Lower leg skin (tissue), 4 donors: ENCODE results near the gene NANOS3. TPM values are rescaled to one million over a fixed set of nuclear protein-coding genes. Genes with fewer than 3 reads are reported as not detected.

Experiments used
- DNase-seq, 2 donors: peaks; one replicate each; pipeline ENCODE4 v3.0.0-alpha.2; 2019; ENCODE audit warnings: low spot score in 2 of 2
- H3K4me3 ChIP-seq: fragments of 200-600 bp; sonication (generic); 2 replicates; pipeline ENCODE4 v1.5.1; 2017; ENCODE audit warnings: mild to moderate bottlenecking, low read depth; ENCODE audit not compliant: poor library complexity, severe bottlenecking
- CTCF ChIP-seq, 3 donors: fragments of 450-650 bp; IDR thresholded peaks; one replicate each; pipeline ENCODE4 v1.5.1; 2016; ENCODE audit warnings: antibody characterized with exemption in 3 of 3, mild to moderate bottlenecking in 3 of 3, moderate library complexity in 2 of 3
- POLR2A ChIP-seq, 2 donors: fragments of 450-650 bp; IDR thresholded peaks; one replicate each; pipeline ENCODE4 v1.6.1; 2016 to 2017; ENCODE audit warnings: antibody characterized with exemption in 2 of 2, mild to moderate bottlenecking in 1 of 2, moderate library complexity in 1 of 2
- WGBS, 2 donors: methylation state at CpG; one replicate each; pipeline ENCODE4 v1.1.5; 2018; 5-methylcytosine and 5-hydroxymethylcytosine counted together
- intact Hi-C: fragments of 100-400 bp; cut with DNase I; formaldehyde crosslinking; loops from one replicate; pipeline ENCODE4 v1.15.0; 2023; ENCODE audit warnings: low total_unique reads
- total RNA-seq, 4 donors: library from RNA; depleted of rRNA; stranded (reverse); fragments of >200 nt; gene quantifications; one replicate each; pipeline ENCODE4 v1.1.0, GENCODE V29; 2016

Gene NANOS3
- total RNA-seq, 4 donors from 2014 or later = not detected

- intact Hi-C loops = no loop called here
- TF ChIP-seq POLR2A (IDR thresholded peaks at IDR 0.05) (no peak), CTCF (IDR thresholded peaks at IDR 0.05) (no peak)
- H3K4me3 ChIP-seq = no peak overlapping the region
- peak; percentile 93 to 99 for DNase-seq
- 11 to 15% methylated on average over 24 to 47 of the region's 59 CpGs for WGBS, 2 donors
Observed at GRCh38 chr19:13833330-13834243, 43.3 kb upstream of the NANOS3 start.

GRCh38 chr19:13834244-13835069 is 42.5 kb upstream of the NANOS3 start:
- intact Hi-C loops = no loop called here
- WGBS, 2 donors = 58 to 61% methylated on average over 14 of the region's 14 CpGs
- no peak for DNase-seq
- TF ChIP-seq CTCF (IDR thresholded peaks at IDR 0.05) = no peak
- no peak for TF ChIP-seq POLR2A (IDR thresholded peaks at IDR 0.05)
- no peak overlapping the region for H3K4me3 ChIP-seq

- 31 to 37% methylated on average over 21 of the region's 21 CpGs for WGBS, 2 donors
- H3K4me3 ChIP-seq = no peak overlapping the region
- TF ChIP-seq POLR2A (IDR thresholded peaks at IDR 0.05) (no peak), CTCF (IDR thresholded peaks at IDR 0.05) (no peak)
- intact Hi-C loops = no loop called here
- peak in 1 of 2 donors; percentile 89 for DNase-seq
Observed at GRCh38 chr19:13835791-13836723, 40.9 kb upstream of the NANOS3 start.

- DNase-seq = no peak
- no peak overlapping the region for H3K4me3 ChIP-seq
- TF ChIP-seq POLR2A (IDR thresholded peaks at IDR 0.05) (no peak), CTCF (IDR thresholded peaks at IDR 0.05) (no peak)
- WGBS, 2 donors = 22 to 25% methylated on average over 17 to 18 of the region's 18 CpGs
- intact Hi-C loops = no loop called here
Observed at GRCh38 chr19:13838435-13839129, 38.4 kb upstream of the NANOS3 start.
